Large intestine (tissue), 3 donors: ENCODE results near the gene EXOSC3. TPM values are rescaled to one million over a fixed set of nuclear protein-coding genes. Genes with fewer than 3 reads are reported as not detected.
"Not testable (repeated sequence)": the region's sequence is repeated elsewhere in the genome, so short reads cannot be mapped to it uniquely, and the experiment has no call there.

Experiments used
- DNase-seq, 2 donors: peaks; one replicate each; pipeline versions ENCODE4 v3.0.0 to v3.0.0-alpha.2; 2013
- H3K27ac ChIP-seq: one replicate; pipeline ENCODE4 v1.5.1; 2013; ENCODE audit warnings: low read length
- H3K27me3 ChIP-seq: 2 replicates; pipeline ENCODE4 v1.6.1; 2013; ENCODE audit warnings: low read length; ENCODE audit not compliant: control insufficient read depth, insufficient read depth
- H3K36me3 ChIP-seq: 2 replicates; pipeline ENCODE4 v1.6.1; 2013; ENCODE audit warnings: low read length; ENCODE audit not compliant: control insufficient read depth, insufficient read depth
- H3K4me1 ChIP-seq: one replicate; pipeline ENCODE4 v1.6.1; 2013; ENCODE audit warnings: low read length; ENCODE audit not compliant: control insufficient read depth, insufficient read depth
- H3K4me3 ChIP-seq: one replicate; pipeline ENCODE4 v1.5.1; 2013; ENCODE audit warnings: low read length
- H3K9me3 ChIP-seq: one replicate; pipeline ENCODE4 v1.6.1; 2013; ENCODE audit warnings: mild to moderate bottlenecking, low read depth, low read length, moderate library complexity; ENCODE audit not compliant: control insufficient read depth
- WGBS: methylation state at CpG from one replicate; pipeline ENCODE4 v1.1.5; 2013; ENCODE audit warnings: low lambda C conversion rate; ENCODE audit not compliant: insufficient coverage; 5-methylcytosine and 5-hydroxymethylcytosine counted together
- polyA plus RNA-seq: library from polyadenylated mRNA; unstranded; fragments of 120-200 nt; gene quantifications from one replicate; pipeline ENCODE4 v1.2.1, GENCODE V29; 2013

The EXOSC3 gene
- polyA plus RNA-seq, 1 donor, result 33.6 TPM

DNA sequence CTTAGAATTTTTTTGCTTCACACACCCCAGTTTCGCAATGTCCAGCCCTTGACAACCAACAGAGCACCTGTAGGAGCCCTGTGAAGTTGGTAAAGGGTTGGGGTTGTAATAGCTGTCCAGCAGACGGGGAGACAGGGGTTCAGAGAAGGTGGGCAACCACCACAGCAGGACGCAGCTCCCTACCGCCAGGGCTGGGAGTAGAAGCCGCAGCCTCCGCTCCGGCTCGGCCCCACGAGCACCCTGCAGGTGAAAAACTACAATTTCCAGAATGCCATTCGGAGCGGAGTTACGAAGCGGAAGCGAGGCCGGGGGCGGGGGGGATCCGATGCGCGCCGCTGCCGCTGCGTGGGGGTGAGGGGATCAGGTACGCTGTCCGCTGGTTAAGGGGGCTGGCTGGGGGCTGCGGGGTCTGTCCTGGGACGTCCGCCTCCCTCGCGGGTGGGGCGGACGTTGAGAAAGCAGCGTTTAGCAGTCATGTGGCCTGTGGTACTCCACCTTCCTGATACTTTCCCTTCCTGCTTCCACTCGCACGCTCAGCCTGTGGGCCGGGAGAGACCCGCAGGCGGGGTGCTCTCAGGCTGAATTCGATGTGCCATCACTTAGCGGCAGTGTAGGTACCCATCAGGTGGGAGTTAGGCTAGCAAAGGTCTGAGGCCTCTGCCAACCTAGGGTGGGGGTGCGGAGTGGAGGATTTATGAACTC, 31.2 kb downstream of the EXOSC3 start, which contains the start of gene TRMT10B:
Gene TRMT10B, plus strand, starts transcription at position 317 of the 702 bp plus-strand sequence. CDS start 8,127 bp downstream, outside the sequence.
- peak; percentile 55 to 84 for DNase-seq
- H3K4me1 ChIP-seq, result peaks cover 6% of the 10 kb centered on the region
- H3K27me3 ChIP-seq, result no peaks in the 10 kb centered on the region
- H3K4me3 ChIP-seq, result peak within 1 kb of the TSS; percentile 97
- H3K9me3 ChIP-seq, result no peaks in the 10 kb centered on the region
- H3K36me3 ChIP-seq, result peaks cover 2% of the 10 kb centered on the region
- H3K27ac ChIP-seq, result peak within 1 kb of the TSS; percentile 76
- WGBS, result 0% methylated on average over 2 of the region's 40 CpGs

GRCh38 chr9:37752642-37753488, 32.0 kb downstream of the EXOSC3 start:
- Histone ChIP-seq H3K4me3 (peak overlapping the region; percentile 97), H3K36me3 (peaks cover 2% of the 10 kb centered on the region), H3K9me3 (no peaks in the 10 kb centered on the region), H3K27me3 (no peaks in the 10 kb centered on the region), H3K4me1 (peaks cover 6% of the 10 kb centered on the region), H3K27ac (no peak overlapping the region)
- no CpG with 5 or more reads among the region's 29 CpGs for WGBS
- DNase-seq, result no peak

GRCh38 chr9:37752112-37752511, 32.8 kb downstream of the EXOSC3 start:
- not testable (repeated sequence) for DNase-seq, H3K27ac ChIP-seq, H3K4me1 ChIP-seq, H3K36me3 ChIP-seq, H3K9me3 ChIP-seq, H3K27me3 ChIP-seq, H3K4me3 ChIP-seq
- no CpG with 5 or more reads among the region's 13 CpGs for WGBS

- H3K9me3 ChIP-seq, H3K27me3 ChIP-seq, H3K27ac ChIP-seq, DNase-seq, H3K36me3 ChIP-seq, H3K4me3 ChIP-seq, H3K4me1 ChIP-seq: not testable (repeated sequence)
- WGBS, result no CpG with 5 or more reads among the region's 30 CpGs
Observed at GRCh38 chr9:37751704-37752103, 33.2 kb downstream of the EXOSC3 start.

DNA sequence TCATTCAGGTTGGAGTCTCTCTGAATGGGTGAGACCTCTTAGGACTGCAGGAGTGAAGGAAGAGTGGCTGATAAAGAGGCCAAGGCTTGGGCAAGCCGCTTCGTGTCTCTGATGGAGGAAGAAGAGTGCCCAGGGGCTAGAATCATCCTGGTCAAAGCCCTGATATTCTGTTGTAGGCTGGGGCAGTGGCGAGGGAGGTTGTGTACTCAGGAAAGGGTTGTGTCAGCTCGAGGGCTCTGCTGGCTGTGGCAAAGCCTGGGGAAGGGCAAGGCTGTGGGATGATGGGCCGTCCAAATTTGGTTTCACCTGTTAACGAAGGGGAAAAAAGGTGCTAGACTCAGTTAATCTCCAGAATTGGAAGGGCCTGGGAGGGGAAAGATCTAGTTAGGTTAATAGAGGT, 33.7 kb downstream of the EXOSC3 start:
- no peak overlapping the region for H3K4me3 ChIP-seq
- H3K36me3 ChIP-seq, result no peaks in the 10 kb centered on the region
- H3K27me3 ChIP-seq, result no peaks in the 10 kb centered on the region
- no peaks in the 10 kb centered on the region for H3K9me3 ChIP-seq
- peaks cover 6% of the 10 kb centered on the region for H3K4me1 ChIP-seq
- no peak overlapping the region for H3K27ac ChIP-seq
- no peak for DNase-seq
- WGBS, result 70% methylated on average over 2 of the region's 6 CpGs

DNA sequence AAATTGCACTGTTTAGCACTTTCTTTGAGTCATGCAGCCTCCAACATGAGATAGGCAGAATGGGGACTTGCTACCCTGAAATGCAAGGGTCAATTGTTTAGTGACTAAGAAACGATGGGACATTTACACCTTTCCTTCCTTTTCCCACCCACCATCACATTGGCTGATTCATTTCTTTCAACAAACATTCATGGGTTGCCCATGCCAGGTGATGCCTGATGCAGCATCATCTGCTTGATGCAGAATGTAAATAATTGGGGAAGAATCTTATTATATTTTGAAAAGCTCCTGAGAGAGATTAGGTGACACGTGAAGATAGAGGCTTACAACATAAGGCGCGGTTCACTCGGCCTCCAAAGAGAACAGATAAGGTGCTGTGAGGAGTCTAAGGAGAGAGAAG, 35.7 kb downstream of the EXOSC3 start:
- no peak for DNase-seq
- Histone ChIP-seq H3K9me3 (no peaks in the 10 kb centered on the region), H3K27me3 (peaks cover 3% of the 10 kb centered on the region), H3K4me3 (no peak overlapping the region), H3K36me3 (no peaks in the 10 kb centered on the region), H3K27ac (no peak overlapping the region), H3K4me1 (peaks cover under 1% of the 10 kb centered on the region)
- WGBS, result 0% methylated on average over 1 of the region's 5 CpGs

DNA sequence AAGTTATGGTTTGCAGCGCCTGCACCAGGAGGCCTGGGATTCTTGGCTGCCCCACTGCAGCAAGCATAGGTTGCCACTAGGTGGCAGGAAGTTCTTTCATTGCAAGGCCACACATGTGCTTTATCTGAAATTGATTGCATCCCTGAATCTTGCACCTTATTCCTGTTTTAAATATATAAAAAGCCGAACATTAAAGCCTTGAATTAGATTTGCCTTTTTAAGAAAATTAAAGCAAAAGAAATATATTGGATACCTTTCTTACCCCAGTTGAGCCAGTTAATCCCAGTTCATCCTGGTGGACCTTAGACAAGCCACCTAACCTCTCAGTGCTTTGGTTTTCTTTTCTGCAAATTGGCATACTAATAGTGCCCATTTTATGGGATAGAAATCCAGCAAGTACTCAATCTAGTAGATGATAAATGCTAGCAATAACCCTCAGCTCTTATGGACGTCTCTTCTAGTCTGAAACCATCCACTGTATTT, 37.6 kb downstream of the EXOSC3 start:
- WGBS, result no CpG with 5 or more reads among the region's 3 CpGs
- no peak overlapping the region for H3K4me3 ChIP-seq
- H3K36me3 ChIP-seq, result no peaks in the 10 kb centered on the region

GRCh38 chr9:37746448-37747270, 38.2 kb downstream of the EXOSC3 start:
- Histone ChIP-seq H3K4me1 (no peaks in the 10 kb centered on the region), H3K36me3 (no peaks in the 10 kb centered on the region), H3K9me3 (no peaks in the 10 kb centered on the region), H3K4me3 (no peak overlapping the region), H3K27ac (no peak overlapping the region), H3K27me3 (peaks cover 3% of the 10 kb centered on the region)
- no peak for DNase-seq
- WGBS, result 50% methylated on average over 2 of the region's 24 CpGs

More for the DNA sequence above, 37.6 kb downstream of the EXOSC3 start:
- no peaks in the 10 kb centered on the region for H3K9me3 ChIP-seq
- no peaks in the 10 kb centered on the region for H3K4me1 ChIP-seq
- peak; percentile 68 to 69 for DNase-seq
- H3K27ac ChIP-seq, result no peak overlapping the region
- peaks cover 3% of the 10 kb centered on the region for H3K27me3 ChIP-seq

GRCh38 chr9:37745970-37746369, 38.9 kb downstream of the EXOSC3 start:
- DNase-seq, result no peak
- no peaks in the 10 kb centered on the region for H3K4me1 ChIP-seq
- H3K4me3 ChIP-seq, result no peak overlapping the region
- no peaks in the 10 kb centered on the region for H3K9me3 ChIP-seq
- H3K27ac ChIP-seq, result no peak overlapping the region
- no peaks in the 10 kb centered on the region for H3K36me3 ChIP-seq
- no CpG with 5 or more reads among the region's 8 CpGs for WGBS
- H3K27me3 ChIP-seq, result peaks cover 3% of the 10 kb centered on the region
